Liver (tissue), 9 donors: ENCODE results near the gene CPT1B. TPM values are rescaled to one million over a fixed set of nuclear protein-coding genes. Genes with fewer than 3 reads are reported as not detected.

ENCODE experiments used
- DNase-seq: peaks from one replicate; pipeline ENCODE4 v3.0.0-alpha.2; 2017; ENCODE audit warnings: low spot score
- H3K27ac ChIP-seq, 2 donors: one replicate each; pipeline ENCODE4 v1.7.0; 2013; ENCODE audit warnings: inconsistent platforms in 2 of 2, low read length in 2 of 2, control low read depth in 1 of 2, low read depth in 1 of 2, mild to moderate bottlenecking in 1 of 2
- H3K27me3 ChIP-seq, 4 donors: one replicate each; pipeline versions ENCODE4 v1.6.1 to v1.7.0; 2013; ENCODE audit warnings: low read length in 3 of 4, inconsistent platforms in 1 of 4, mild to moderate bottlenecking in 1 of 4, moderate library complexity in 1 of 4; ENCODE audit not compliant: control insufficient read depth in 4 of 4, insufficient read depth in 4 of 4
- H3K36me3 ChIP-seq, 4 donors: one replicate each; pipeline versions ENCODE4 v1.6.1 to v1.7.0; 2013; ENCODE audit warnings: low read length in 3 of 4, mild to moderate bottlenecking in 3 of 4, low read depth in 1 of 4, moderate library complexity in 1 of 4; ENCODE audit not compliant: control insufficient read depth in 4 of 4, insufficient read depth in 3 of 4
- H3K4me1 ChIP-seq, 4 donors: one replicate each; pipeline versions ENCODE4 v1.6.1 to v1.7.0; 2013; ENCODE audit warnings: low read length in 3 of 4, mild to moderate bottlenecking in 3 of 4, moderate library complexity in 1 of 4; ENCODE audit not compliant: control insufficient read depth in 4 of 4, insufficient read depth in 4 of 4
- H3K4me3 ChIP-seq, 3 donors: one replicate each; pipeline versions ENCODE4 v1.6.1 to v1.7.0; 2013; ENCODE audit warnings: low read length in 3 of 3, control low read depth in 1 of 3, low read depth in 1 of 3, mild to moderate bottlenecking in 1 of 3
- H3K9ac ChIP-seq, 2 donors: one replicate each; pipeline ENCODE4 v1.7.0; 2013; ENCODE audit warnings: low read length in 2 of 2, mild to moderate bottlenecking in 2 of 2, moderate library complexity in 2 of 2, control low read depth in 1 of 2, low read depth in 1 of 2
- H3K9me3 ChIP-seq, 4 donors: one replicate each; pipeline versions ENCODE4 v1.6.1 to v1.7.0; 2013; ENCODE audit warnings: low read length in 3 of 4; ENCODE audit not compliant: control insufficient read depth in 4 of 4
- ATF3 ChIP-seq: IDR thresholded peaks from 2 replicates; pipeline ENCODE4 v1.6.1; 2016; ENCODE audit warnings: antibody characterized with exemption
- CTCF ChIP-seq: fragments of 150-350 bp; IDR thresholded peaks from 2 replicates; pipeline ENCODE4 v1.5.1; 2017; ENCODE audit warnings: improper control_type of control experiment, low read depth, low read length; ENCODE audit not compliant: missing input control
- EGR1 ChIP-seq, 2 donors: IDR thresholded peaks; 2 replicates each; pipeline ENCODE4 v1.6.1; 2016 to 2018; ENCODE audit warnings: antibody characterized with exemption in 2 of 2, low read depth in 2 of 2
- FOXA1 ChIP-seq: IDR thresholded peaks from 2 replicates; pipeline ENCODE4 v1.6.1; 2016; ENCODE audit warnings: antibody characterized with exemption
- FOXA2 ChIP-seq: IDR thresholded peaks from 2 replicates; pipeline ENCODE4 v1.6.1; 2016; ENCODE audit warnings: antibody characterized with exemption
- GABPA ChIP-seq, 2 donors: IDR thresholded peaks in 1 of 2; conservative IDR thresholded peaks in 1 of 2; 2 replicates each; pipeline ENCODE4 v1.6.1; 2016; ENCODE audit warnings: antibody characterized with exemption in 2 of 2, mild to moderate bottlenecking in 1 of 2, moderate library complexity in 1 of 2
- HNF4A ChIP-seq, 2 donors: conservative IDR thresholded peaks; 2 replicates each; pipeline ENCODE4 v1.6.1; 2016; ENCODE audit warnings: antibody characterized with exemption in 2 of 2, mild to moderate bottlenecking in 2 of 2
- HNF4G ChIP-seq: IDR thresholded peaks from 2 replicates; pipeline ENCODE4 v1.6.1; 2016; ENCODE audit warnings: antibody characterized with exemption
- JUND ChIP-seq, 2 donors: IDR thresholded peaks; 2 replicates each; pipeline ENCODE4 v1.6.1; 2016; ENCODE audit warnings: antibody characterized with exemption in 2 of 2
- MAX ChIP-seq: IDR thresholded peaks from 2 replicates; pipeline ENCODE4 v1.6.1; 2016; ENCODE audit warnings: antibody characterized with exemption
- NR2F2 ChIP-seq: IDR thresholded peaks from 2 replicates; pipeline ENCODE4 v1.6.1; 2016; ENCODE audit warnings: antibody characterized with exemption
- RAD21 ChIP-seq, 2 donors: IDR thresholded peaks; 2 replicates each; pipeline ENCODE4 v1.6.1; 2016; ENCODE audit warnings: antibody characterized with exemption in 2 of 2, mild to moderate bottlenecking in 2 of 2
- REST ChIP-seq: IDR thresholded peaks from 2 replicates; pipeline ENCODE4 v1.6.1; 2016; ENCODE audit warnings: antibody characterized with exemption, mild to moderate bottlenecking
- RXRA ChIP-seq, 2 donors: IDR thresholded peaks; 2 replicates each; pipeline ENCODE4 v1.6.1; 2017 to 2018; ENCODE audit warnings: antibody characterized with exemption in 2 of 2, mild to moderate bottlenecking in 1 of 2
- SP1 ChIP-seq: IDR thresholded peaks from 2 replicates; pipeline ENCODE4 v1.6.1; 2018; ENCODE audit warnings: antibody characterized with exemption, mild to moderate bottlenecking
- TAF1 ChIP-seq: conservative IDR thresholded peaks from 2 replicates; pipeline ENCODE4 v1.6.1; 2016; ENCODE audit warnings: antibody characterized with exemption, mild to moderate bottlenecking
- YY1 ChIP-seq: IDR thresholded peaks from 2 replicates; pipeline ENCODE4 v1.6.1; 2016; ENCODE audit warnings: antibody characterized with exemption, mild to moderate bottlenecking
- ZBTB33 ChIP-seq: IDR thresholded peaks from 2 replicates; pipeline ENCODE4 v1.6.1; 2016; ENCODE audit warnings: antibody characterized with exemption
- WGBS: extraction: QIAGEN DNeasy Blood & Tissue Kit; methylation state at CpG from one replicate; pipeline ENCODE4 v1.1.7; 2013; 5-methylcytosine and 5-hydroxymethylcytosine counted together
- polyA plus RNA-seq, 2 donors: library from polyadenylated mRNA; stranded (reverse) in 1 of 2; unstranded in 1 of 2; fragments of 200-250 nt in 1 of 2; fragments of >200 nt in 1 of 2; fragmentation: Nextera tagmentation in 1 of 2; extraction: Ambion mirVana in 1 of 2; gene quantifications; one replicate each; pipeline versions ENCODE4 v1.2.1 to v1.2.3, GENCODE V29; 2013 to 2015
- total RNA-seq, 2 donors: library from RNA; depleted of rRNA; stranded (reverse); fragments of >200 nt; gene quantifications; one replicate each; pipeline ENCODE4 v1.2.3, GENCODE V29; 2014
- donor health status: healthy.
- donor health status: healthy.
- donor health status: healthy.
- donor health status: healthy.
- donor health status: healthy.

The CPT1B gene
- total and polyA plus RNA-seq, 4 donors = 3.0 to 13.6 (median 4.9) TPM

GRCh38 chr22:50551160-50551752 lies 27.0 kb downstream of the CPT1B start:
- no peak overlapping the region for H3K9ac ChIP-seq
- no peak for DNase-seq
- no peaks in the 10 kb centered on the region for H3K27me3 ChIP-seq
- no peaks in the 10 kb centered on the region for H3K36me3 ChIP-seq
- H3K4me3 ChIP-seq = no peak overlapping the region
- peaks cover 0 to 9% (median 8%) of the 10 kb centered on the region in 4 donors for H3K4me1 ChIP-seq
- no peaks in the 10 kb centered on the region for H3K9me3 ChIP-seq
- 93% methylated on average over 11 of the region's 11 CpGs for WGBS
- no peak overlapping the region for H3K27ac ChIP-seq
- TF ChIP-seq FOXA2 (no peak), ATF3 (no peak), YY1 (no peak), HNF4A (conservative IDR thresholded peaks at IDR 0.05) (no peak), REST (no peak), MAX (no peak), NR2F2 (no peak), TAF1 (no peak), EGR1 (IDR thresholded peaks at IDR 0.05; ENCODE audit: low read depth in 2 of 2) (no peak), SP1 (no peak), FOXA1 (no peak), ZBTB33 (no peak), RXRA (IDR thresholded peaks at IDR 0.05) (no peak), GABPA (IDR thresholded peaks at IDR 0.05 in 1 of 2, conservative IDR thresholded peaks at IDR 0.05 in 1 of 2) (no peak), RAD21 (IDR thresholded peaks at IDR 0.05) (no peak), JUND (IDR thresholded peaks at IDR 0.05) (no peak), HNF4G (no peak), CTCF (no peak)
